WI38 (cell line): ENCODE data around the gene RFC1.
"Not testable (repeated sequence)": the region's sequence is repeated elsewhere in the genome, so short reads cannot be mapped to it uniquely, and the experiment has no call there.

Experiments used
- H3K4me3 ChIP-seq: 2 replicates; pipeline ENCODE4 v1.5.1; 2011; ENCODE audit warnings: low read depth, mild to moderate bottlenecking, control low read depth, low read length
- CTCF ChIP-seq: IDR thresholded peaks from 2 replicates; pipeline ENCODE4 v1.5.1; 2012; ENCODE audit warnings: low read depth, mild to moderate bottlenecking, control low read depth, low read length

The RFC1 gene

DNA sequence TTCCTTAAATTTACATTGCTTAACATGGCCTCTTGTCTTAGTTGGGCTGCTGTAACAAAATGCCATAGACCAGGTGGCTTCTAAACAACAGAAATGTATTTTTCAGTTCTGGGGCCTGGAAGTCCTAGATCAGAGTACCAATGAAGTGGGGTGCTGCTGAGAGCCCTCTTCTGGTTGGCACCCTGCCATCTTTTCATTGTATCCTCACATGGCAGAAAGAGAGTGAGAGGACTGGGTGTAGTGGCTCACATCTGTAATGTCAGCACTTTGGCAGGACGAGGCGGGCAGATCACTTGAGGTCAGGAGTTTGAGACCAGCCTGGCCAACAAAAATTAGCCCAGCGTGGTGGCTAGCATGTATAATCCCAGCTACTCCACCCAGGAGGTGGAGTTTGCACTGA lies 28.5 kb upstream of the RFC1 start:
- H3K4me3 ChIP-seq: no peak overlapping the region
- TF ChIP-seq CTCF: no peak

- no peak overlapping the region for H3K4me3 ChIP-seq
- no peak for TF ChIP-seq CTCF
Measured at GRCh38 chr4:39390603-39391002, 24.4 kb upstream of the RFC1 start.

- TF ChIP-seq CTCF: no peak
- H3K4me3 ChIP-seq: no peak overlapping the region
Measured at GRCh38 chr4:39384563-39384962, 18.4 kb upstream of the RFC1 start.

- no peak for TF ChIP-seq CTCF
- H3K4me3 ChIP-seq: no peak overlapping the region
Measured at GRCh38 chr4:39383690-39384089, 17.5 kb upstream of the RFC1 start.

DNA sequence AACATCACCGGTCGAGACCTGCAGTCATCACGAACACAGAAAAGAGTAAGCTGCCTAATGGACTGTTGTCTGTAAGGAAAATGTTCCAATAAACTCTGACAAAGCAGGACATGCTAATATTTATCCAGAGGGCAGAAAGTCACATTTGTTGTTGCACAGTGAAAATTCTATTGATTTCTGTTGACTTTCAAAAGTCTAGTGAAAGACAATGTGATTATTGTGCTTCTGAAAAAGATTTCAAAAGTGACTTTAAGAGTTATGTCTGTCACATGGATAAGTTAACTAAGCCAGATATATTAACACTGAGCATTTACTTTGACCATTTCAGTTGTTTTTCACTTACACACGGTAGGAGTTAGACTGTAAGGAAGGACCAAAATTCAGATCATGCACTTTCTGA lies 9.3 kb upstream of the RFC1 start:
- no peak overlapping the region for H3K4me3 ChIP-seq
- no peak for TF ChIP-seq CTCF

- H3K4me3 ChIP-seq: not testable (repeated sequence)
Measured at GRCh38 chr4:39371209-39371608, 5.0 kb upstream of the RFC1 start.

GRCh38 chr4:39369301-39369700 lies 3.1 kb upstream of the RFC1 start:
- no peak overlapping the region for H3K4me3 ChIP-seq
- TF ChIP-seq CTCF: no peak

DNA sequence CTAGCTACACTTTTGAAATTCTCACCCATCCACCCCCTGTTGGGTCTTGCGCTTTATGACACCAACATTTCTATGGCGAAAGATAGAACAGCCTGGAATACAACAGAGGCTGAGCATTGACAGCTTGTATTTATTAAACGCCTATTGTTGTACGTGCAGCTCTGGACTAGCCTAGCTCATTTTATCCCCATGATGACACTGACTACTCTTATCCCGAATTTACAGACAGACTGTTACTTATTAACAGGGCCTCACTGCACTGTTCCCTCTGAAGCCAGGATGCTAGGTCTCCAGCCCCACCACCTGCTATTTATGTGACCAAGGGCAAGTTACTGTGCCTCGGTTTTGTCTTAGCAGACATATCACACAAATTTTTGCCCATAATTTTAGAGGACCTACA lies 1.0 kb upstream of the RFC1 start:
- H3K4me3 ChIP-seq: no peak overlapping the region
- TF ChIP-seq CTCF: no peak
